ENCODE measurements around the gene SMARCC2. TPM values are rescaled to one million over a fixed set of nuclear protein-coding genes. Genes with fewer than 3 reads are reported as not detected.

Gene SMARCC2
- total RNA-seq, 1 experiment from 2014 or later: 129 TPM

DNA sequence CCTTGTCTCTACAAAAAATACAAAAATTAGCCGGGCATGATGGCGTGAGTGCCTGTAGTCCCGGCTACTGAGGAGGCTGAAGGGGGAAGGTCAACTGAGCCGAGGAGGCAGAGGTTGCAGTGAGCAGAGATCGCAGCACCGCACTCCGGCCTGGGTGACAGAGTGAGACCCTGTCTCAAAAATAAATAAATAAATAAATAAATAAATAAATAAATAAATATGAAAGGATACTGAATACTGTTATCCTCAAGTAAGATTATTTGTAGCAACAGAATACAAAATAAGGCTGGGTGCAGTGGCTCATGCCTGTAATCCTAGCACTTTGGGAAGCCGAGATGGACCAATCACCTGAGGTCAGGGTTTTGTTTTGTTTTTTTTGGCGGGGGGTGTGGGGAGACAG, 30.6 kb upstream of the SMARCC2 start:
- POLR2A ChIA-PET: no interaction called here
- intact Hi-C loops (cut with micrococcal nuclease; ENCODE audit: unreplicated experiment): no loop called here
- Histone ChIP-seq H3K9me3 (ENCODE audit: control insufficient read depth, insufficient read depth, low read depth, low read length) (no peaks in the 10 kb centered on the region), H3K4me3 (ENCODE audit: low read depth in 2 of 2, low read length in 2 of 2) (no peak overlapping the region), H3K27me3 (ENCODE audit: control insufficient read depth, insufficient read depth, low read length) (no peaks in the 10 kb centered on the region), H3K36me3 (ENCODE audit: control insufficient read depth, insufficient read depth, low read length) (no peaks in the 10 kb centered on the region; the same call in 1 of the 2 replicates), H3K27ac (ENCODE audit: low read length) (no peak overlapping the region), H3K4me1 (ENCODE audit: control insufficient read depth, insufficient read depth, low read length) (peaks cover 10% of the 10 kb centered on the region)
- TF ChIP-seq POLR2AphosphoS5 (IDR thresholded peaks at IDR 0.05; ENCODE audit: low read depth, low read length) (no peak), TCF7L2 (IDR thresholded peaks at IDR 0.05; ENCODE audit: low read depth, low read length) (no peak), SIN3A (IDR thresholded peaks at IDR 0.05; ENCODE audit: borderline replicate concordance, insufficient read depth, low read depth, low read length) (no peak)
- TF ChIP-seq, protein P1, sequence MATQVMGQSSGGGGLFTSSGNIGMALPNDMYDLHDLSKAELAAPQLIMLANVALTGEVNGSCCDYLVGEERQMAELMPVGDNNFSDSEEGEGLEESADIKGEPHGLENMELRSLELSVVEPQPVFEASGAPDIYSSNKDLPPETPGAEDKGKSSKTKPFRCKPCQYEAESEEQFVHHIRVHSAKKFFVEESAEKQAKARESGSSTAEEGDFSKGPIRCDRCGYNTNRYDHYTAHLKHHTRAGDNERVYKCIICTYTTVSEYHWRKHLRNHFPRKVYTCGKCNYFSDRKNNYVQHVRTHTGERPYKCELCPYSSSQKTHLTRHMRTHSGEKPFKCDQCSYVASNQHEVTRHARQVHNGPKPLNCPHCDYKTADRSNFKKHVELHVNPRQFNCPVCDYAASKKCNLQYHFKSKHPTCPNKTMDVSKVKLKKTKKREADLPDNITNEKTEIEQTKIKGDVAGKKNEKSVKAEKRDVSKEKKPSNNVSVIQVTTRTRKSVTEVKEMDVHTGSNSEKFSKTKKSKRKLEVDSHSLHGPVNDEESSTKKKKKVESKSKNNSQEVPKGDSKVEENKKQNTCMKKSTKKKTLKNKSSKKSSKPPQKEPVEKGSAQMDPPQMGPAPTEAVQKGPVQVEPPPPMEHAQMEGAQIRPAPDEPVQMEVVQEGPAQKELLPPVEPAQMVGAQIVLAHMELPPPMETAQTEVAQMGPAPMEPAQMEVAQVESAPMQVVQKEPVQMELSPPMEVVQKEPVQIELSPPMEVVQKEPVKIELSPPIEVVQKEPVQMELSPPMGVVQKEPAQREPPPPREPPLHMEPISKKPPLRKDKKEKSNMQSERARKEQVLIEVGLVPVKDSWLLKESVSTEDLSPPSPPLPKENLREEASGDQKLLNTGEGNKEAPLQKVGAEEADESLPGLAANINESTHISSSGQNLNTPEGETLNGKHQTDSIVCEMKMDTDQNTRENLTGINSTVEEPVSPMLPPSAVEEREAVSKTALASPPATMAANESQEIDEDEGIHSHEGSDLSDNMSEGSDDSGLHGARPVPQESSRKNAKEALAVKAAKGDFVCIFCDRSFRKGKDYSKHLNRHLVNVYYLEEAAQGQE (IDR thresholded peaks at IDR 0.05; ENCODE audit: insufficient read depth in 1 of 2, low read depth in 2 of 2, low read length in 1 of 2): no peak
- TF ChIP-seq, protein P2, sequence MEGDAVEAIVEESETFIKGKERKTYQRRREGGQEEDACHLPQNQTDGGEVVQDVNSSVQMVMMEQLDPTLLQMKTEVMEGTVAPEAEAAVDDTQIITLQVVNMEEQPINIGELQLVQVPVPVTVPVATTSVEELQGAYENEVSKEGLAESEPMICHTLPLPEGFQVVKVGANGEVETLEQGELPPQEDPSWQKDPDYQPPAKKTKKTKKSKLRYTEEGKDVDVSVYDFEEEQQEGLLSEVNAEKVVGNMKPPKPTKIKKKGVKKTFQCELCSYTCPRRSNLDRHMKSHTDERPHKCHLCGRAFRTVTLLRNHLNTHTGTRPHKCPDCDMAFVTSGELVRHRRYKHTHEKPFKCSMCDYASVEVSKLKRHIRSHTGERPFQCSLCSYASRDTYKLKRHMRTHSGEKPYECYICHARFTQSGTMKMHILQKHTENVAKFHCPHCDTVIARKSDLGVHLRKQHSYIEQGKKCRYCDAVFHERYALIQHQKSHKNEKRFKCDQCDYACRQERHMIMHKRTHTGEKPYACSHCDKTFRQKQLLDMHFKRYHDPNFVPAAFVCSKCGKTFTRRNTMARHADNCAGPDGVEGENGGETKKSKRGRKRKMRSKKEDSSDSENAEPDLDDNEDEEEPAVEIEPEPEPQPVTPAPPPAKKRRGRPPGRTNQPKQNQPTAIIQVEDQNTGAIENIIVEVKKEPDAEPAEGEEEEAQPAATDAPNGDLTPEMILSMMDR (IDR thresholded peaks at IDR 0.05): no peak
- DNase-seq (ENCODE audit: low read depth, low spot score) (no peak), ATAC-seq (no peak)
- BruUV-seq (replicated peaks): no TSS peak
- CTCF ChIA-PET: no interaction called here
- in situ Hi-C loops (cut with HindIII; ENCODE audit: low pct_unique_long_range_greater_than_20kb, low sequenced_read_pairs): no loop called here

DNA sequence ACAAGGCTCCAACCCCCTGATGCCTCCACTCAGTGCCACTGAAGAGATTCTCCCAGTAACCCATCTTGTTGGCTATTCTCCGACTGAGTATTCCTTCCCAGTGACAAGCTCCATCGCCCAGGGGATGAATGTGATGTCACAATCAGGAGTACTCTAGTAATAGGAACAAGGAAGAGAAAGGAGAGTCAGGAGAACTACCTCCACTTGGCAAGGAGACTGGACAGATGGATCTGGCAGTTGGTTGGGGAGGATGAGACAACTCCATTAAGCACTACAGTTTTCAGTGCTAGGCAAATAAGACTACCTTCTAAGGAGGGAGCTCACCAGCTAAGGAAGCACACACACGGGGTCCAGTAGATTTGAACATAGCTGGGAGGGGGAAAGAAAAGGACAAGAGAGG, 27.2 kb upstream of the SMARCC2 start:
- no TSS peak for BruUV-seq (replicated peaks)
- in situ Hi-C loops (cut with HindIII; ENCODE audit: low pct_unique_long_range_greater_than_20kb, low sequenced_read_pairs): no loop called here
- H3K27ac ChIP-seq (ENCODE audit: low read length): no peak overlapping the region
- ATAC-seq (no peak; the same call in 1 of the 2 replicates), DNase-seq (ENCODE audit: low read depth, low spot score) (no peak)
- POLR2A ChIA-PET: interaction anchor here (0.5 kb wide), 1 partner anchor 75 kb away, joined by 3 read pairs; no protein-coding TSS in a partner anchor
- H3K4me1 ChIP-seq (ENCODE audit: control insufficient read depth, insufficient read depth, low read length): no peaks in the 10 kb centered on the region
- H3K9me3 ChIP-seq (ENCODE audit: control insufficient read depth, insufficient read depth, low read depth, low read length): no peaks in the 10 kb centered on the region
- no peak overlapping the region for H3K4me3 ChIP-seq (ENCODE audit: low read depth in 2 of 2, low read length in 2 of 2)
- intact Hi-C loops (cut with micrococcal nuclease; ENCODE audit: unreplicated experiment): no loop called here
- CTCF ChIA-PET: interaction anchor here (0.6 to 0.7 kb wide), 2 partner anchors 178 to 234 kb away, joined by 3 to 11 read pairs; no protein-coding TSS in a partner anchor
- TF ChIP-seq, protein P1 (IDR thresholded peaks at IDR 0.05; ENCODE audit: insufficient read depth in 1 of 2, low read depth in 2 of 2, low read length in 1 of 2): no peak
- TF ChIP-seq, protein P2 (IDR thresholded peaks at IDR 0.05): no peak
- TF ChIP-seq SIN3A (IDR thresholded peaks at IDR 0.05; ENCODE audit: borderline replicate concordance, insufficient read depth, low read depth, low read length) (no peak), TCF7L2 (IDR thresholded peaks at IDR 0.05; ENCODE audit: low read depth, low read length) (no peak), POLR2AphosphoS5 (IDR thresholded peaks at IDR 0.05; ENCODE audit: low read depth, low read length) (no peak)
- H3K36me3 ChIP-seq (ENCODE audit: control insufficient read depth, insufficient read depth, low read length): peaks cover 9% of the 10 kb centered on the region; the same call in 1 of the 2 replicates
- H3K27me3 ChIP-seq (ENCODE audit: control insufficient read depth, insufficient read depth, low read length): no peaks in the 10 kb centered on the region

All from Panc1 (cell line).